H9 (cell line): ENCODE results near the gene EPHB6. TPM values are rescaled to one million over a fixed set of nuclear protein-coding genes. Genes with fewer than 3 reads are reported as not detected.

Experiments
- DNase-seq: peaks from one replicate; pipeline ENCODE4 v3.0.0-alpha.2; 2017
- H2AFZ ChIP-seq: one replicate; pipeline ENCODE4 v1.6.1; 2013; ENCODE audit warnings: mild to moderate bottlenecking, low read length, control low read depth, moderate library complexity
- H2AK5ac ChIP-seq: 2 replicates; pipeline ENCODE4 v1.6.1; 2013; ENCODE audit warnings: low read length, control low read depth, mixed read lengths; ENCODE audit not compliant: insufficient read length
- H2BK120ac ChIP-seq: one replicate; pipeline ENCODE4 v1.6.1; 2013; ENCODE audit warnings: low read depth, mild to moderate bottlenecking, low read length, control low read depth, inconsistent platforms; ENCODE audit not compliant: poor library complexity, severe bottlenecking
- H2BK12ac ChIP-seq: 2 replicates; pipeline ENCODE4 v1.6.1; 2013; ENCODE audit warnings: low read length, control low read depth, mixed read lengths, low read depth; ENCODE audit not compliant: insufficient read length
- H2BK15ac ChIP-seq: 2 replicates; pipeline ENCODE4 v1.6.1; 2013; ENCODE audit warnings: low read depth, low read length, control low read depth
- H2BK20ac ChIP-seq: one replicate; pipeline ENCODE4 v1.6.1; 2013; ENCODE audit warnings: low read depth, mild to moderate bottlenecking, low read length, control low read depth, inconsistent platforms; ENCODE audit not compliant: poor library complexity, severe bottlenecking
- H2BK5ac ChIP-seq: 2 replicates; pipeline ENCODE4 v1.6.1; 2013; ENCODE audit warnings: low read length, control low read depth, mixed read lengths; ENCODE audit not compliant: insufficient read length
- H3K14ac ChIP-seq: 2 replicates; pipeline ENCODE4 v1.6.1; 2013; ENCODE audit warnings: low read length, control low read depth; ENCODE audit not compliant: insufficient read depth
- H3K18ac ChIP-seq: 2 replicates; pipeline ENCODE4 v1.6.1; 2013; ENCODE audit warnings: low read depth, mild to moderate bottlenecking, mixed read lengths, low read length, control low read depth; ENCODE audit not compliant: insufficient read length
- H3K23ac ChIP-seq: 2 replicates; pipeline ENCODE4 v1.6.1; 2013; ENCODE audit warnings: low read length, control low read depth, mixed read lengths, low read depth; ENCODE audit not compliant: insufficient read length
- H3K23me2 ChIP-seq: 2 replicates; pipeline ENCODE4 v1.6.1; 2013; ENCODE audit warnings: low read depth, mild to moderate bottlenecking, mixed read lengths, low read length, control low read depth; ENCODE audit not compliant: insufficient read length, poor library complexity, severe bottlenecking
- H3K27ac ChIP-seq: 2 replicates; pipeline ENCODE4 v1.5.1; 2013; ENCODE audit warnings: low read length, control low read depth, mixed read lengths, low read depth; ENCODE audit not compliant: insufficient read length
- H3K27me3 ChIP-seq: 2 replicates; pipeline ENCODE4 v1.6.1; 2013; ENCODE audit warnings: low read length, control low read depth, inconsistent platforms; ENCODE audit not compliant: insufficient read depth
- H3K4ac ChIP-seq: 2 replicates; pipeline ENCODE4 v1.6.1; 2013; ENCODE audit warnings: low read depth, mild to moderate bottlenecking, control low read depth, inconsistent platforms, low read length, moderate library complexity
- H3K4me1 ChIP-seq: 2 replicates; pipeline ENCODE4 v1.6.1; 2013; ENCODE audit warnings: low read length, control low read depth, inconsistent platforms; ENCODE audit not compliant: insufficient read depth
- H3K4me2 ChIP-seq: 2 replicates; pipeline ENCODE4 v1.6.1; 2013; ENCODE audit warnings: low read length, control low read depth, mixed read lengths; ENCODE audit not compliant: insufficient read length, insufficient read depth
- H3K56ac ChIP-seq: 2 replicates; pipeline ENCODE4 v1.6.1; 2013; ENCODE audit warnings: low read depth, mild to moderate bottlenecking, mixed read lengths, low read length, control low read depth; ENCODE audit not compliant: insufficient read length
- H3K79me1 ChIP-seq: 2 replicates; pipeline ENCODE4 v1.6.1; 2013; ENCODE audit warnings: low read depth, mild to moderate bottlenecking, moderate library complexity, low read length, control low read depth, inconsistent platforms; ENCODE audit not compliant: insufficient read depth, poor library complexity, severe bottlenecking
- H3K79me2 ChIP-seq: 2 replicates; pipeline ENCODE4 v1.6.1; 2013; ENCODE audit warnings: low read length, control low read depth, inconsistent platforms; ENCODE audit not compliant: insufficient read depth
- H3K9ac ChIP-seq: 2 replicates; pipeline ENCODE4 v1.6.1; 2013; ENCODE audit warnings: low read length, control low read depth, mixed read lengths; ENCODE audit not compliant: insufficient read length; ENCODE audit errors: extremely low read depth
- H3K9me3 ChIP-seq: one replicate; pipeline ENCODE4 v1.6.1; 2013; ENCODE audit warnings: low read depth, low read length, inconsistent platforms; ENCODE audit not compliant: control insufficient read depth
- H3T11ph ChIP-seq: one replicate; pipeline ENCODE4 v1.6.1; 2013; ENCODE audit warnings: mild to moderate bottlenecking, low read length, control low read depth, inconsistent platforms
- H4K20me1 ChIP-seq: one replicate; pipeline ENCODE4 v1.6.1; 2013; ENCODE audit not compliant: control insufficient read depth, insufficient read length, insufficient read depth
- H4K5ac ChIP-seq: 2 replicates; pipeline ENCODE4 v1.6.1; 2013; ENCODE audit warnings: low read depth, mild to moderate bottlenecking, mixed read lengths, low read length, control low read depth; ENCODE audit not compliant: insufficient read length
- H4K8ac ChIP-seq: replicated peaks from 2 replicates; pipeline ENCODE4 v1.6.1; 2013; ENCODE audit warnings: low read length, control low read depth, mixed read lengths, low read depth; ENCODE audit not compliant: insufficient read length
- H4K91ac ChIP-seq: 2 replicates; pipeline ENCODE4 v1.6.1; 2013; ENCODE audit warnings: low read depth, mild to moderate bottlenecking, moderate library complexity, mixed read lengths, low read length, control low read depth; ENCODE audit not compliant: insufficient read length
- H3K27ac Mint-ChIP-seq, 3 experiments: 2 replicates in 2 of 3; 3 replicates in 1 of 3; pipeline ENCODE4 v1.8.0; 2020 to 2021; ENCODE audit warnings: mixed read lengths in 3 of 3, mild to moderate bottlenecking in 1 of 3, moderate library complexity in 1 of 3
- H3K27me3 Mint-ChIP-seq: 2 replicates; pipeline ENCODE4 v1.8.0; 2021; ENCODE audit warnings: low read depth, mild to moderate bottlenecking, moderate library complexity, mixed read lengths
- H3K36me3 Mint-ChIP-seq, 3 experiments: 2 replicates in 2 of 3; 3 replicates in 1 of 3; pipeline ENCODE4 v1.8.0; 2020 to 2021; ENCODE audit warnings: low read depth in 3 of 3, mixed read lengths in 3 of 3; ENCODE audit not compliant: insufficient read depth in 1 of 3
- H3K4me1 Mint-ChIP-seq, 2 experiments: 2 replicates each; pipeline ENCODE4 v1.8.0; 2020; ENCODE audit warnings: mixed read lengths in 2 of 2
- H3K4me3 Mint-ChIP-seq, 2 experiments: 2 replicates in 1 of 2; 3 replicates in 1 of 2; pipeline ENCODE4 v1.8.0; 2020 to 2021; ENCODE audit warnings: mild to moderate bottlenecking in 2 of 2, mixed read lengths in 2 of 2, moderate library complexity in 1 of 2
- H3K9me3 Mint-ChIP-seq, 2 experiments: 2 replicates in 1 of 2; 3 replicates in 1 of 2; pipeline ENCODE4 v1.8.0; 2020; ENCODE audit warnings: mild to moderate bottlenecking in 2 of 2, mixed read lengths in 2 of 2, moderate library complexity in 1 of 2
- CTCF ChIP-seq: fragments of 200-600 bp; sonication (generic); conservative IDR thresholded peaks from 3 replicates; pipeline ENCODE4 v1.8.0; 2021; ENCODE audit warnings: antibody characterized with exemption, mild to moderate bottlenecking
- WGBS: extraction: QIAGEN DNeasy Blood & Tissue Kit; methylation state at CpG from one replicate; pipeline ENCODE4 v1.1.7; 2013; ENCODE audit warnings: missing lambda C conversion rate, low lambda C conversion rate, mixed read lengths; ENCODE audit not compliant: insufficient read length; ENCODE audit errors: extremely low coverage; 5-methylcytosine and 5-hydroxymethylcytosine counted together
- total RNA-seq: library from RNA; stranded (reverse); gene quantifications from 2 replicates; pipeline ENCODE4 v1.2.1, GENCODE V29; 2021

Gene EPHB6
- total RNA-seq, 1 experiment from 2014 or later: 9.7 TPM

GRCh38 chr7:142878315-142878714 lies 23.4 kb downstream of the EPHB6 start:
- no peak overlapping the region for H2BK15ac ChIP-seq

More at GRCh38 chr7:142878315-142878714, 23.4 kb downstream of the EPHB6 start:
- Histone ChIP-seq H4K8ac (no peak overlapping the region), H3K23me2 (no peaks in the 10 kb centered on the region), H3K9me3 (no peaks in the 10 kb centered on the region), H3K18ac (no peak overlapping the region), H2BK5ac (no peak overlapping the region), H4K20me1 (no peaks in the 10 kb centered on the region), H3K79me2 (no peaks in the 10 kb centered on the region), H3K56ac (no peak overlapping the region), H2BK12ac (no peak overlapping the region), H3K14ac (no peak overlapping the region), H3K4me1 (no peaks in the 10 kb centered on the region), H2BK120ac (no peak overlapping the region), H2AK5ac (no peak overlapping the region), H3K9ac (no peak overlapping the region), H3K79me1 (no peaks in the 10 kb centered on the region), H3K4ac (no peak overlapping the region), H3T11ph (no peak overlapping the region), H4K91ac (no peak overlapping the region), H3K4me2 (no peak overlapping the region), H4K5ac (no peak overlapping the region), H3K27ac (no peak overlapping the region), H2AFZ (no peak overlapping the region), H3K27me3 (no peaks in the 10 kb centered on the region), H2BK20ac (no peak overlapping the region), H3K23ac (no peak overlapping the region)
- no CpG with 5 or more reads among the region's 3 CpGs for WGBS
- peaks cover 14% of the 10 kb centered on the region for H3K27me3 Mint-ChIP-seq
- peaks cover 0 to 9% of the 10 kb centered on the region in 2 experiments; a peak in 2 of 5 replicates for H3K9me3 Mint-ChIP-seq
- no peak for DNase-seq
- no peaks in the 10 kb centered on the region for H3K4me1 Mint-ChIP-seq
- H3K4me3 Mint-ChIP-seq: no peak overlapping the region
- TF ChIP-seq CTCF: no peak
- peaks cover 0 to 7% (median 5%) of the 10 kb centered on the region in 3 experiments; a peak in 4 of 7 replicates for H3K36me3 Mint-ChIP-seq
- H3K27ac Mint-ChIP-seq: no peak overlapping the region
